ENCODE results near the gene RIPOR3.
"Not testable (repeated sequence)": the region's sequence is repeated elsewhere in the genome, so short reads cannot be mapped to it uniquely, and the experiment has no call there.

Gene RIPOR3

DNA sequence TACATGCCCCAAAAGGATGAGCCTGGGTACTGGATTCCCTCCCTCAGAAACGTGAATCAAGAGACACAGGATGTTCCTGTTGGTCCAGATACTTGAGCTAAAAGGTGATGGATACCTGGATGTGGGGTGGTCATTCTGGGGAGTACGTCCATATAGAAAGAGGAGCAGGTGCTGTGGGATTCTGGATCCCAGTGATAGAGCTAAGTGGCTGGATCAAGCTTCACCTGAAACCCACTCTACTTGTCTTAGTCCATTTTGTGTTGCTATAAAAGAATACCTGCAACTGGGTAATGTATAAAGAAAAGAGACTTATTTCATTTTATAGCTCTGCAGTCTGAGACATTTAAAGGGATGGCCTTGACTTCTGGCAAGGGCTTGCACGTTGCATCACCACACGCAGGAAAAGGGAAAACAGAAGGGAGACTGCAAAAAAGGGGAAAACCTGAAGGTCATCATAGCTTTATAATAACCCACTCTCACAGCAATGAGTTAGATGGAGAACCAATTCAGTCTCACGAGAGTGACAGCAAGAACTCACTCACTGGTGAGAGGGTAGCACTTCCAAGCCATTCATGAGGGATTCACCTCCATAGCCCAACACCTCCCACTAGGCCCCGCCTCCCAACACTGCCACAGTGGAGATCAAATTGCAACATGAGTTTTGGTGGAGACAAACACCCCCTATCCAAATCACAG, 31.2 kb downstream of the RIPOR3 start:
- DNase-seq (ENCODE audit: low read depth in 2 of 2): no peak

DNA sequence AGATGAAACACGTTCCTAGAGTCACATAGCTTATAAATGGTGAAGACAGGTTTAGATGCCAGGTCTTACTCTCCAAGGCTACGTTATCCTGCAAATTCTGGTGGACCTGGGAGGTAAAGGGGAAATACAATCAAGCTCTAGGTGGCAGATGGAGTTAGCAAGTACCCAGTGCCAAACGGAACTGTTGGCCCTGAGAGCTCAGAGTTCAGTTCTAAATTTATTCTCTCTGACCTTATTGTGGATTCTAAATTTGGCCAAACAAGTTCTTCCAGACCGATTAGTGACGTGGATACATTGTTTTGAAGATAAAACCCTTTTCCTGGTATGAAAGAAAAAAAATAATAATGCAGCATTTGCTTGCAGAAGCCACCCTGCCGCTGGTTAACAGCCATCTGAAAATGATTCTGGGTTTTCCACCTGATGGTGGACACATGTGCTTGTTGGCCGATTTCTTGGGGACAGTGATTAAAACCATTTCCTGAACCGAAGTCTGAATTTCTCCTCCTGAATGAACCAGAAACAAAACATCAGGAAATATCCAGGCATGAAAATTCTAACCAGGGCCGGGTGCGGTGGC, 32.5 kb downstream of the RIPOR3 start:
- no peak for DNase-seq (ENCODE audit: low read depth in 2 of 2)

DNA sequence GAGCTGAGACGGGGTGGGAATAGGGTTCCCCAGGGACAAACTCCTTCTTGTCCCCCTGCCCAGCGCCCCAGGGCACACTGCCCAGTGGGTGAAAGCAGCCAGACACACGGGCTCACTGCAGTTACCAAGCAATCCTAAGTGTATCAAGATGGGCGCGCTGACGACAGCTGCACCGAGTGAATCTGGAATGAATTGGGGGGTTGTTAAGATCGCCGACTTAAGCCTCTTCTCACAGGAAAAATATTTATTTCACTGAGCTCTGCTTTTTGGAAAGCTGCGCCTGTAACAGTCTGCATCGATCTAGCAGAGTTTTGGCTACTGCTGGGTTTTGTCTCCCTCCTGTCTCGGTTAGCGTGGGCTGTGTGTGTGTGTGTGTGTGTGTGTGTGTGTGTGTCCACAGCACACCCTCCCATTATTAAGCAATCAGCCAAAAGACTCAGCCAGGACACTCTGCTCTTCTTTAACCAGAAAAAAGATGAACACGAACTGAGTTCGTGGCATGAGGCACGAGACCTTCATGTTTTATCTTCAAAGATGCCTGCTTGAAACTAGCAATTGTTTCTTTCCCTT, 35.9 kb downstream of the RIPOR3 start:
- no peak for DNase-seq (ENCODE audit: low read depth in 2 of 2)

DNA sequence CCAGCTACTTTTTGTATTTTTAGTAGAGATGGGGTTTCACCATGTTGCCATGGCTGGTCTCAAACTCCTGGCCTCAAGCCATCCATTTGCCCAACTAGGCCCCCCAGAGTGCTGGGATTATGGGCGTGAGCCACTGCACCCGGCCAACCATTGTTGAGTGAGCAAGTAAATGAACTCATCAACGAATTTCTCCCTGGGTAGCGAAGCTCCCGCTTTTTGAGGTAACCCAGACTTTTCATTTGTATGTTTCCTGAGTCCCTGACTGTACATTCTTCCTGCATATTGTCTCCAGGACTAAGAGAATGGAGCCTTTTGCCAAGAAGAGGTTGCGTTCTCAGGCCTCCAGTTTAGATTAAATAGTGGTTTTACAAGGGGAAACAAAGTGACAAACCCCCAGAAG, 36.4 kb downstream of the RIPOR3 start:
- DNase-seq (ENCODE audit: low read depth in 2 of 2): no peak

DNA sequence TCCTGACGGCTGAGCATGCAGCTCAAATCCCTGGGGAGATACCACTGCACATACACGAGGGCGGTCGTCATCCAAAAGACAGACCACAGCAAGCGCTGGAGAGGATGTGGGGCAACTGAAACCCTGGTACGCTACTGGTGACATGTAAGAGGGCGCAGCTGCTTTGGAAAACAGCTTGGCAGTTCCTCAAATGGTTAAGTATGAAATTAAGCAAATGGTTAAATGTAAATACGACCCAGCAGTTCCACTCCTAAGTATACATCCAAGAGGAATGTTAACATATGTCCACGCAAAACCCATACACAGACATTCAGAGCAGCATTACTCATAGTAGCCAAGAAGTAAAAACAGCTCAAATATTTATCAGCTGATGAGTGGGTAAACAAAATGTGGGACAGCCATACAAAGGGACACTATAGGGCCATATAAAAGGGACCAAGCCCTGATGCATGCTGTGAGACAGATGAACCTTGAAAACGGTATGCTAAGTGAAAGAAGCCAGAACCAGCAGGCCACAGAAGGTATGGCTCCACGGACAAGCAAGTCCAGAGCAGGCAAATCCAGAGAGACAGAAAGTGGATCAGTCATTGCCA, 38.5 kb downstream of the RIPOR3 start:
- DNase-seq (ENCODE audit: low read depth in 2 of 2): no peak

DNA sequence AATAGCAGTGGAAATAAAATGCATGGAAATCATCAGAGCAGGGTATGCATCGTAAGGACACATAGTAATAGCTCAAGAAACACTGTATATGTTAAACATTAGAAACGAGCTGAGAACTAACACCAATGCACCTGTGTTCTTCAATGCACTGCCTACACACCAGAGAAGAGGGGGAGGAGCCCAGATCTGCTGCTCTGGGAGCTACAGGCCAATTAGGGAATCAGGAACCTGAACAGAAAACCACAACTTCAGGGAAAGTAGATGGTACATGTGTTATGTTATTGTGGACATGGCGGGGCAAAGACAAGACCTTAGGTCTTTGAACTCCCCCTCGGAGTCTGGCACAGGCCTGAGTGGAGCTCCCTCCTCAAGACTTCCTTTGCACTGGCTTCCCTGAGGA, 39.7 kb downstream of the RIPOR3 start:
- no peak for DNase-seq (ENCODE audit: low read depth in 2 of 2)

DNA sequence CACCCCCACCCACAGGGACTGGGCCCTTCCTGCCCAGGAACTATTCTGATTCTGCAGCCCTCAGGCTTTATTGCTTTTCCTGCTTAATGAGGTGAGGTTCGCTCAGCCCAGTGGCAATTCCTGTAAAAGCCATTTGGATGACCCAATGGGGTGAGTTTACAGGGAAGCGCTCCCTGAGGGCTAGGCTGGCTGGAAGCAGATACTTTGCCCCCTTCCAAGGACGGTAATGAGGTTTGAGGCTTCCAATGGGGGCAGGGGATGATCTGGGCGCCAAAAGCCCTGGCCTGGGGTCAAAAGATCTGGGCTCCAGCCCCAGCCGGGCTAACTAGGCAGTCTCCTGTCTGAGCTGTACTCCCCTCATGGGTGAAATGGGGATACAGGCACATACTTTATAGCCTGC, 41.8 kb downstream of the RIPOR3 start:
- no peak for DNase-seq (ENCODE audit: low read depth in 2 of 2)

DNA sequence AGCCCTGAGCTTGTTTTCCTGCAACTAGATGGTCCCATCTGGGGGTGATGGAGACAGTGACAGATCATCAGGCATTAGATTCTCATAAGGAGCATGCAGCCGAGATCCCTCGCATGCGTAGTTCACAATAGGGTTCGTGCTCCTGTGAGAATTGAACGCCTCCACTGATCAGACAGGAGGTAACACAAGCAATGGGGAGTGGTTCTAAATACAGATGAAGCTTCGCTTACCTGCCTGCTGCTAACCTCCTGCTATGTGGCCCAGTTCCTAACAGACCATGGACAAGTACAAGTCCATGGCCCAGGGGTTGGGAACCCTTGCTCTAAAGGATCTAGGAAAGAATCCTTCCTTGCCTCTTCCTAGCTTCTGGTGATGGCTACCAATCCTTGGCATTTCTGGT, 42.7 kb downstream of the RIPOR3 start:
- no peak for DNase-seq (ENCODE audit: low read depth in 2 of 2)

DNA sequence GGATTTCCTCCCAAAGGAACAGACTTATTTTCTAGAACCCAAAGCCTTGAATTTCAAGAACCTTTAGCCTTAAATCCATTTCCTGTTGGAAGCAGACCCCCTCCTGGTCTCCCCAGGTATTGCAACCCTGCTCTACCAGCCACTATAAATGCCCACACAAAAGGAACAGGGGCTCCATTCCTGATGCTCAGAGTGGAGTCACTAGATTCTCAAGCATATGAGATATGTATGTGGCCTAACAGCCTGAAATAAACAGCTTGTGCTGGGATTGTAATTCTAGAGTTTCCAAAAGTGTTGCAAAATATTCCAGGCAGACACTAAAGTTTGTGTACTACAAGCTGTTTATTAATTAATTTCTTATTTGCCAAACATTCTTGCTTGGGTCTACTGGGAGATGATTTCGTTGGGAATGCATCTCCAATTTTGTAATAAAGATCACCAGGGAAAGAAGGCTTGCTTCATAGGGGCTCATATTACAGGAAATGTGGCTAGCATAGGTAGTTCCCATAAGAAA, 44.8 kb downstream of the RIPOR3 start:
- DNase-seq (ENCODE audit: low read depth in 2 of 2): no peak

DNA sequence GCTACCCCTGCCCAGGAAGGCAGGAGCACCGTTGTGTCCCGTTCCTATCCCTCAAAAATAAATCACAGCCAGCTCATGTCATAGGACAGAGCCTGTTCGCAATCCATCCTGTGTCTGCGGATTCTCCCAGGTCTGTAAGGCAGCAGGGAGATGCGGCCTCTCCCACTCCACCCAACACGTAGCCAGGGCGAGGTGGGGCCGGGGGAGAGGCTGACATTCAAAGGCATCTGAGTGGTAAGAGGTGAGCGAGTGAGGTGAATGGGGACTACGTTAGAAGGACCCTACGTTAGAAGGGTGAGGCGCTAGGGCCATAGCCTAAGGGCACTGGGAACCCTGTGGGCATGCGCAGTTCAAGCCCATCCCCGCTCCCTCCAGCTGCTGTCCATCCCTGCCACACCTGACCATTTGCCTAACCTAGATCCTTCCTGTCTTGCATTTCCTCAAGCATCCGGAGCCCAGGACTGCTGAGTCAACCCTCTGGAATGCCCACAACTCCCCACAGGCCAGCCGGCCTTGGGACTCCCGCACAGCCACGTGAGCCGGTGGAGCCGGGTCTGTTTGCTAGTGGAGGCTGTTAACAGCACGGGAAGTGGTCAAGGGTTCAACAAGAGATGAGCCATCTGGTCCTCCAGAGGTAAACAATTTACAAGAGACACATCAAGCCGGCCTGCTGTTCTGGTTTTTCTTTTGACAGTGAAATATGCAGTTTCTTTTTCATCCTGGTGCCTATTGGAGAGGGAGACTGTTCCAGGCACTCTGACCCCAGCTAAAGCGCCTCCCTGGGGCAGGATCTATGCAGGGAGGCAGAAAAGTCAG, 45.9 kb downstream of the RIPOR3 start:
- DNase-seq (ENCODE audit: low read depth in 2 of 2): no peak

DNA sequence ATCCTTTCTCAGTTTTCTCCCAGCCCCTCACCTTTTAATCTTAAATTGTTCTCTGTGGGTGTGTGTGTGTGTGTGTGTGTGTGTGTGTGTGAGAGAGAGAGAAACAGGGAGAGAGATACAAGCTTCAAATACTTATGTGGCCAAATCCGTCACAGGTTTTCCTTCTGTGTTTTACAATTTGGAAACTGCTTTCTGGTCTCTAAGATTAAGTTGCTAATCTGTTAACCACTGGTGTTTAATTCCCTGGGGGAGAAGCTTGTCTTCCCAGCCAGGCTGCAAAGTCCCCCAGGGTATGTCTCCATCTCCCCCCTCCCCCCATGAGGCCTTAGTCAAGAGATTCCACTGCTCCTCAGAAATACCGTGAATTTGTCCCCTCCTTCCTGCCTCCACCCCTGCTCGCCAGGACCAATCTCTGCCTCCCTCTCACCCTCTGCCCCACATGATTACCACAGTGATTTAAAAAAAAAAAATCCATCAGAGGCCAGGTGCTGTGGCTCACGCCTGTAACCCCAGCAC, 49.0 kb downstream of the RIPOR3 start:
- no peak for DNase-seq (ENCODE audit: low read depth in 2 of 2)

DNA sequence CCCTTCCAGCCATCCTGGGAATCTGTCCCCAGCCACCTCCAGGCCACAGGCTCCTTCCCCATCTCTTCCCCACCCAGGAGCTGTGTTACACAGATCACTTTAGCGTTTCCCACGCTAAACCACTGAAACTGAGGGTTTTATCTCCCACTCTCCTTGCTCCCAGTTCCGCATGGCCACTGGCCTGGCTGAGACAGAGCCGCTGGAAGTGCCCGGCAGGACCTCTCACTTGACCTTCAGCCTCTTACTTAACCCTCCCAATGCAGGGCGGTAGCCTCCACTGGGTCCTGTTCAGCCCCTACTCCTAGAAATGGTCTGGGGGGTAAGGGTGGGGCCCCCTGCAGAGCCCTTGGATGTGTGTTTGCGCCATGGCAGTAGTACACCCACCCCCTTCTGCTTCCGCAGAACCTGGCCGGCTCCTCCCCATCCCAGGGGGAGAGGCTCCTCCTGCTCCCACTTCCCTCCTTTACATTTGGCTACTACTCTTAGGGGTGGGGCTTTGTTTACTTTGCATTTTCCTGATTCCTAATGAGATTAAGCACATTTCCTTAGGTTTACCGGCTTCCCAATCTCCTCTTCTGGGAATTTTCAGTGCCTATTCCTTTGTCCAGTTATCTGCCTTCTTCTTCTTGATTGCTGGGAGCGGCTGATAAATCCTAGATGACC, 49.6 kb downstream of the RIPOR3 start:
- DNase-seq (ENCODE audit: low read depth in 2 of 2): not testable (repeated sequence)

DNA sequence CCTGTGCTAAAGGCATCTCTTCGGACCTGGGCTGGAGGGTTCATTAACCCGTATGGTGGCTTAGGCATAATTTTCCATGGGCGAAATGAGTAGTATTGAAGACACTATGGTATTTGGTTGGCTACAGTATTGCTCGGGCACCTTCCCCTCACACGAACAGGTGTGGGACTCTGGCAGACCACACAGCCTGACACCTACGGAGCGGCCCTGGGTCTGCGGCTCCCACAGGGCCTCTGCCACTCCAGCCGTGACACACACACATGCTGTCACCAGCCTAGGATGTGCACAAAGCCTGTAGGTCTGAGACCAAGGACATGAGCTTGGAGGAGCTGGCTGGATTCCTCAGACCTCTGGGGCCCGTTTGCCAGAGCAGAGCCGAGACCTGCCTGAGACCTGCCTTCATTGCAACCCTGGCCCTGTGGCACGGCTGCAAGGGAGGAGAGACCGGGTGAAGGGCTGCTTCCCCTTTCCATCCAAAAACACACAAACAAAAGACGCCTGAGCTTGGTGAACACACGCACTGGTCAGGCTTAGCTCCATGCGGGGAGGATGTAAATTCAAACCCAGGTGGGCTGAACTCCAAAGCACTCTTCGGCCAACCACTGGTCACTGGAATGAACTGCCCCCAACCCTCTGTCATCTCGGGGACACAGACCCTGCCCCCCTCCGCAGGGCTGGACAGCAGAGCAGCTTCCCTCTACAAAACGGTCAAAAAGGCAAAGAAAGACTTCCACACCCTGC, 51.2 kb downstream of the RIPOR3 start:
- DNase-seq (ENCODE audit: low read depth in 2 of 2): not testable (repeated sequence)

DNA sequence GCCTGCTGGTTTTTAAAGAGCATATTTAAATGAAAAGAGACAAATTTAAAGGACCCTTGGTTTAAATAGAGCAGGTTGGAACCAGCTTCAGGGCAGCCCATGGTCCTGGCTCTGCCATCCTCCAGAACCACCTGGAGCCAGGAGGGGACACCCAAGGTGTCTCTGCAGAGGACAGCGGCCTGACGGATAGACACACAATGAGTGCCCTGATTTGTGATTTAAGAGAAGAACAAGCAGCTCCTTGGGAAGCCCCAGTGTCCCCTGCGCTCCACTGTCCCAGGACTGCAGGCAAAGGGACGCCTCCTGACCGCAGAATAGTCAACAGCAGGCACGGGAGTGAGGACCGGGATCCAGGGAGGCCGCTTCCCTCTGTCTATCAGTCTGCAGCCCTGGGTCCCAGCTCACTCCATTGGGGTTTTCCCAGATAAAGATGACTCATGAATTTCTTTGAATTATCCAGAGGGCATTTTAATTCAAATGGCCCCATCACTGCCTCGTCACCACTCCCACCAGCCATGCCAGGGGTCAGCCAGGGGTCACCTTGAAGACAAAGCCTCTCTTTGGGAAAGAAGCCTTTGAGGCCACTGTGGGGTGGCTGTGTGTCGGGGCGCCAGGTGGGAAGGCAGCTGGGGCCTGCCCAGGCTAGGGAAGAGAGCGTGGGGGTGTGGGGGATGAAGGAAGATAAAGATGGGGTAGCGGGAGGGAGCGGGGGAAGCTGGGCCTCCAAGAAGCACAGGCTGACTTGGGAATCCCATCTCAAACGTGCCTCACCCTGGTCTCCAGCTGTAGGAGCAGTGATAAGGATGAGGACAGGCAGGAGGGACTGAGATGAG, 53.1 kb downstream of the RIPOR3 start:
- DNase-seq (ENCODE audit: low read depth in 2 of 2): not testable (repeated sequence)

DNA sequence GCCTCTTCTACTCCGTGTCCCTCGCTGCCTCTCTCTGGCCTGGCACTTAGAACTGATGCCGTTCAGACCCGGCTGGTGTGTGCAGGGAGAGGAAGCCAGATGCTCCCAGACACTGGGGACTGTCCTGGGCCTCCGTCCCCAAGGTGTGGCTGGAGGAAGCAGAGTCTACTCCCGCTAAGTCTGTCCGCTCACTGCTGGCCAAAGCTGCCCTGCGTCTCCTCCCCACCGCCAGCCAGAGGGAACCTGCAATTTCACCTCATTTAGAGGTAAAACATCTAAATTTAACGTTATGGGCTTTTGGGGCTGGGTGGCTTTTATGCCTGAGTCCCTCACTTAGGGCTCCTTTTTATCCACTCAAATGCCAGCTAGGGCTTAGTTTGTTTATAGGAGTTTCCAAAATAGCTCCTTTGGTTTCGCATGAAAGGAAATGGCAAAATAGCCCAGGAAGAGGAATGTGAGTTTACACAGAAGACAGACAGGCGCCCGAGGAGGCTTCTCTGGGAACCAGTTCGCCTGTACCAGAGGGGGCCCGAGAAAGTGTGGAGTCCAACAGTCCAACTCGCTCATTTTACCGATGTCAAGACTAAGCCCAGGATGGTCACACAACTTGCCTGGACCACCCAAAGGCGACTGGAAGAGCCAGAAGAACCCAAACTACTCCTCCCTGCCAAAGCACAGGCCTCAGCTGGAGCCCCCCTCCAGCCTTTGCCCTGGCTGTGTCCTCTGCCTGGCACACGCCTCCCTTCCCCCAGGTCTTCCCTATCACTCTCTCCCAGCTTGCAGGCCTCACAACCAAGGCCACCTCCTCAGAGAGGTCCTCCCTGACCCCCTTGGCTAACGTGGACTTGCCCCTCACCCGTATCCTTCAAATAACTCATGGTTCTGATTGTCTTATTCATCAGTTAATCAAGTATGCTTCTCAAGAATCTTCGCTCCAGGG, 54.5 kb downstream of the RIPOR3 start:
- no peak for DNase-seq (ENCODE audit: low read depth in 2 of 2)

DNA sequence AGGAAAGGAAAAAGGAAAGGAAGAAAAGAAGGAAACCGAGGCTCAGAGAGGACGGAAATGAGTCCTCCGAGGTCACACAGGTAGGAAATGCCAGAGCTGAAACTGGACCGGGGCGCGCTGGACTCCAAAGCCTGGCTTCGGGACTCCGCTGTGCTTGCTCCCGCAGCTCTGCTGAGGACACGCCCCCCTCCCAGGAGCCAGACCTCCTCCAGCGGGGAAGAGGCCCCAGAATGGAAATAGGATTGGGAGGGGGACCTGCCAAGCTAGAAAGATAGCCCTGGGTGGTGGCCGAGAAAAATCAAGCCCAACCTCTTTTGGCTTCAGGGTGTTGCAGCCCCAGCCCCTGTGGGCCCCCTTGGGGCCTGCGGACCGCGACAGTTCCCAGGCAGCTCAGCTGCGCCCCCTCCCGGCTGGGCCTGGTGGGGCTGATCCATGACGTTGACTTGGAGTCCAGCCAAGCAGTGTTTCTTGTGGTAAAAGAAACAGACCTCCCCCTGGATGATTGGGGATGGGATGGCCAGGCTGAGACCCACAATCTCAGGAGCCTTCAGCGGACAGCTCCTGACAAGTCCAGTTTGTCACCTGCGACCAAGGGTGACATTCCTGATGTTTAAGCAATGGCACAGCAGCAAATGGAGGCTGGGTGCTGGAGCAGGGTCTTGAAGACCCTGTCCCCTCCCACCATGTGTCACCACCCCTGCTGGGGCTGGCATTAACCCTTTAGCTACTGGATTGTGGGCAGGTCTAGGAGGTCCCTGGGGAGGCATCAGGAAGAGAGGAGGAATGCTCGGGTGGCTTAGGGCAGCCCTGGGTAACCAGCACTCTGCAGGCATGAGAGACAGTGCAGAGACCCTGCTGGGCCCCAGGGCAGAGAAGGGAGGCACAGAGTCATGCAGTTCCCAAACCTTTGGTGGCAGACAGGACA, 55.4 kb downstream of the RIPOR3 start:
- peak in 1 of 2 donors; percentile 5 for DNase-seq (ENCODE audit: low read depth in 2 of 2)

DNA sequence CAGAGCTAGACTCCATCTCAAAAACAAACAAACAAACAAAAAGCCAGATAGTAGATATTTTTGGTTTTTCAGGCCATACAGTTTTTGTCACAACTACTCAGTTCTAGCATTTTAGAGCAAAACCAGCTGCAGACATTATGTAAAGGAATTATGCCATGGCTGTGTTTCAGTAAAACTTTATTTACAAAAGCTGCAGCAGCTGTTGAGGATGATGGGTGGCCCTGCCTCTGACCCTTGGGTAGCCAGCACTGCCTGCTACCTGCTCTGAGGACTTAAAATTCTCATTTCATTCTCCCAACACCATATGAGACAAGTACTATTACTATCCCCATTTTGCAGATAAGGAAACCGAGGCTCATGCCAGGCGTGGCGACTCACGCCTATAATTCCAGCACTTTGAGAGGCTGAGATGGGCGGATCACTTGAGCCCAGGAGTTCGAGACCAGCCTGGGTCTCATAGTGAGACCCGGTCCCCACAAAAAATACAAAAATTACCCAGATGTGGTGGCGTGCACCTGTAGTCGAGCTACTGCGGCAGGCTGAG, 56.3 kb downstream of the RIPOR3 start:
- no peak for DNase-seq (ENCODE audit: low read depth in 2 of 2)

Measured in stimulated activated CD8-positive, alpha-beta memory T cell treated with anti-CD3 and anti-CD28 coated beads, Interleukin-7, amount 100 ng/mL, for 1 hour (primary cell).